Neuron (in vitro differentiated cells): Measurements from ENCODE around the gene BCL11A.

Experiments
- H2AFZ ChIP-seq: one replicate; pipeline ENCODE4 v1.6.1; 2013; ENCODE audit warnings: low read depth, mild to moderate bottlenecking, inconsistent platforms, low read length, moderate library complexity
- H3K27me3 ChIP-seq: one replicate; pipeline ENCODE4 v1.6.1; 2013; ENCODE audit warnings: low read length; ENCODE audit not compliant: insufficient read depth
- H3K36me3 ChIP-seq: one replicate; pipeline ENCODE4 v1.6.1; 2013; ENCODE audit warnings: low read length; ENCODE audit not compliant: insufficient read depth
- H3K4me1 ChIP-seq: one replicate; pipeline ENCODE4 v1.6.1; 2013; ENCODE audit warnings: low read length; ENCODE audit not compliant: insufficient read depth
- H3K4me3 ChIP-seq: 2 replicates; pipeline ENCODE4 v1.5.1; 2013; ENCODE audit warnings: mild to moderate bottlenecking, low read length, moderate library complexity
- H3K9me3 ChIP-seq: one replicate; pipeline ENCODE4 v1.6.1; 2013; ENCODE audit warnings: low read length

Gene BCL11A

GRCh38 chr2:60440079-60440766, 113.2 kb downstream of the BCL11A start:
- Histone ChIP-seq H3K27me3 (no peaks in the 10 kb centered on the region), H3K9me3 (no peaks in the 10 kb centered on the region), H3K36me3 (no peaks in the 10 kb centered on the region), H3K4me3 (no peak overlapping the region), H3K4me1 (no peaks in the 10 kb centered on the region), H2AFZ (no peak overlapping the region)

- no peak overlapping the region for H2AFZ ChIP-seq
- H3K4me1 ChIP-seq: no peaks in the 10 kb centered on the region
- H3K4me3 ChIP-seq: no peak overlapping the region
- H3K27me3 ChIP-seq: no peaks in the 10 kb centered on the region
- H3K36me3 ChIP-seq: no peaks in the 10 kb centered on the region
- H3K9me3 ChIP-seq: no peaks in the 10 kb centered on the region
Observed at GRCh38 chr2:60439219-60439974, 114.1 kb downstream of the BCL11A start.

DNA sequence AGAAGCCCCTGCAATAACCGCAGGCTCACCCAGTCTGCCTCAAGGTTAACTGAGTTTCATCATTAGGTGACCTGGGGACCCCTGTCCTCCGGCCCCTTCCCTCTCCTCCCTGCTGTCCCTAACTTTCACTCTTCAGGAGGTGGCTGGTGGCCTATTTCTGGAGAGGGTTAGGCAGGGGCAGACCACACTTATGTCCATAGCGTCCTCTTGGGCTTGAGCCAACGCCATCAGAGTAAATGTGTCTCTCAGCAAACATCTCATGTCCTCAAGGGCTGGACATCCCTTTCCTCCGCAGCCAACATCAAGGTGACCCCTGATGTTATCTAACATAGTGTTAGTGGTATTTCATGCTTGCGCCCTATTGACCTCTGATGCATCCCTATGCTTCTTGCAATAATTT, 114.8 kb downstream of the BCL11A start:
- no peak overlapping the region for H2AFZ ChIP-seq
- no peaks in the 10 kb centered on the region for H3K9me3 ChIP-seq
- H3K4me3 ChIP-seq: no peak overlapping the region
- no peaks in the 10 kb centered on the region for H3K4me1 ChIP-seq
- H3K36me3 ChIP-seq: no peaks in the 10 kb centered on the region
- no peaks in the 10 kb centered on the region for H3K27me3 ChIP-seq

- H3K4me3 ChIP-seq: no peak overlapping the region
- no peaks in the 10 kb centered on the region for H3K36me3 ChIP-seq
Observed at GRCh38 chr2:60438131-60438530, 115.3 kb downstream of the BCL11A start.

DNA sequence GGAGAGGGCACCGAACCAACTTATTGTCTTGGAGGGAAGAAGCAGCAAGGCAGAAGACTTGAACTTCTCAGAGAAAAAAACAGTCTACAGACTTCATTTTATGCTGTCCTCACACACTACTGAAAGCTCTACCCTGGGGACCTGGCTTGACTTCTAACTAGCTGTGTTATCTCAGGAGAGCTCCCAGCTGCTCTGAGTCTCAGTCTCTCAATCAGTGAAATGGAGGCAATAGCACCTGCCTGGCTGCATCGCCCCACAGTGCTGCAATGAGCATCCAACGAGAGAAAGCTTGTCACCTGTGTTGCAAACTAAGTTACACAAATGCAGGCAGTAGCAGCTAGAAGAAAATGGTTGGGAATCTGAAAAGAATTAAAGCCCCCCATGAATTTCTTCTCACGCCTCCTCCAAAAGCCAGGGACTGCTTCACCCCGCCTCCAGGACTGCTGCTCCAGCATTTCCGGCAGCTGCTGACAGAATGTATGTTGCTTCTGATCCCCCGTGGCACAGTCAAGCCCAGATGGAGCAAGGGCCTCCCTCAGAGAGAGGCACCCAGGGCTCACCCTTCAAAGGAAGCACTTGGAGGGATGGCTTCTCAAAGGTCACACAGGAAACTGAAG, 116.3 kb downstream of the BCL11A start:
- no peak overlapping the region for H2AFZ ChIP-seq
- H3K36me3 ChIP-seq: no peaks in the 10 kb centered on the region
- H3K27me3 ChIP-seq: no peaks in the 10 kb centered on the region
- H3K9me3 ChIP-seq: no peaks in the 10 kb centered on the region
- H3K4me3 ChIP-seq: no peak overlapping the region
- H3K4me1 ChIP-seq: no peaks in the 10 kb centered on the region

More at GRCh38 chr2:60438131-60438530, 115.3 kb downstream of the BCL11A start:
- H3K9me3 ChIP-seq: no peaks in the 10 kb centered on the region
- no peaks in the 10 kb centered on the region for H3K4me1 ChIP-seq
- H2AFZ ChIP-seq: no peak overlapping the region
- H3K27me3 ChIP-seq: no peaks in the 10 kb centered on the region

- Histone ChIP-seq H2AFZ (no peak overlapping the region), H3K36me3 (no peaks in the 10 kb centered on the region), H3K27me3 (no peaks in the 10 kb centered on the region), H3K9me3 (no peaks in the 10 kb centered on the region), H3K4me1 (no peaks in the 10 kb centered on the region), H3K4me3 (no peak overlapping the region)
Observed at GRCh38 chr2:60433018-60433596, 120.3 kb downstream of the BCL11A start.

DNA sequence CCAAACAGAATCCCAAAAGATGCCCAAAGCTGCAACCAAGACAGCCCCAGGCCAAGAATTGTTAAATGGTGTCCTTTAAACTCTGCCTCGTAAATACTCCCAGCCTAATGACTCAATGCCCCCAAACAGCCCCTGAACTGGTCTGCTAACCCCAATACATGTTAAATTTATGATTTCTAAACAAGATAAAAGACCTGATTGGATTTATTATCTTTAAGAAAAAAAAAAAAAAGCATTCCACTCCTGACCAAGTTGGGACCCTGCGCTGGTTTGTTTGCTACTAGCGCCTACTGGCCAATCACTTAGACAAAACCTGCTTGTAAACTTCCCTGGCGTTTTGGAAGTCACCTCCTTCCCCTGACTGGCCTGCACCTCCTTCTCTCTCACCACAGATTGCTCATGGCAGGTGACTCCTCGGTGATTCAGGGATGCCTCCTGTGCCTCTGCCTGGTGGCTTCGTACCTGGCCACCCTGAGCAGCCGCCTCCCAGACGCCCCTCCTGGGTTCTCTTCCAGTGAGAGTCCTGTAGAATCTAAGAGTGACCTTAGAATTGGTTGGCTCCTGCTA, 121.3 kb downstream of the BCL11A start:
- Histone ChIP-seq H3K4me3 (no peak overlapping the region), H3K27me3 (no peaks in the 10 kb centered on the region), H2AFZ (no peak overlapping the region), H3K36me3 (no peaks in the 10 kb centered on the region), H3K9me3 (no peaks in the 10 kb centered on the region), H3K4me1 (no peaks in the 10 kb centered on the region)

GRCh38 chr2:60429681-60430080, 123.8 kb downstream of the BCL11A start:
- H3K9me3 ChIP-seq: no peaks in the 10 kb centered on the region
- H2AFZ ChIP-seq: no peak overlapping the region
- no peaks in the 10 kb centered on the region for H3K36me3 ChIP-seq
- H3K4me1 ChIP-seq: no peaks in the 10 kb centered on the region
- no peaks in the 10 kb centered on the region for H3K27me3 ChIP-seq
- no peak overlapping the region for H3K4me3 ChIP-seq

- no peak overlapping the region for H3K4me3 ChIP-seq
Observed at GRCh38 chr2:60426880-60427279, 126.6 kb downstream of the BCL11A start.

GRCh38 chr2:60426341-60426740, 127.1 kb downstream of the BCL11A start:
- H3K4me1 ChIP-seq: peaks cover 6% of the 10 kb centered on the region
- H3K4me3 ChIP-seq: no peak overlapping the region
- no peak overlapping the region for H2AFZ ChIP-seq
- H3K27me3 ChIP-seq: no peaks in the 10 kb centered on the region
- H3K9me3 ChIP-seq: no peaks in the 10 kb centered on the region
- H3K36me3 ChIP-seq: no peaks in the 10 kb centered on the region

More at GRCh38 chr2:60426880-60427279, 126.6 kb downstream of the BCL11A start:
- no peaks in the 10 kb centered on the region for H3K27me3 ChIP-seq
- no peaks in the 10 kb centered on the region for H3K9me3 ChIP-seq
- H3K36me3 ChIP-seq: no peaks in the 10 kb centered on the region
- H3K4me1 ChIP-seq: peaks cover 6% of the 10 kb centered on the region
- H2AFZ ChIP-seq: no peak overlapping the region

DNA sequence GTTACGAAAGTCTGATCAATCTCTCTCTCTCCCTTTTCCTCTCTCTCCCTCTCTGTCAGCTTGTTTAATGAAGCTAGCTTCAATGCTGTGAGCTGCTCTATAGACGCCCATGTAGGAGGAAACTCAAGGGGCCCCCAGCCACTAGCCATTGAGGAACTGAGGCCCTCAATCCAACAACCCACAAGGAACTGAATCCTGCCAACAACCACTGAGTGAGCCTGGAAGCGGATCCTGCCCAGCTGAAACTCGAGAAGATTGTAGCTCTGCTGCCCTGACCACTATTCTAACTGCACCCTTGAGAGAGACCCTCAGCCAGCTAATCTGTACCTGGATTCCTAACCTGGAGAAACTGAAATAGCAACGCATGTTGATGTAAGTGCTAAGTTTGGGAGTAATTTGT, 129.2 kb downstream of the BCL11A start:
- Histone ChIP-seq H2AFZ (no peak overlapping the region), H3K9me3 (no peaks in the 10 kb centered on the region), H3K4me1 (peaks cover 6% of the 10 kb centered on the region), H3K4me3 (no peak overlapping the region), H3K36me3 (no peaks in the 10 kb centered on the region), H3K27me3 (no peaks in the 10 kb centered on the region)

DNA sequence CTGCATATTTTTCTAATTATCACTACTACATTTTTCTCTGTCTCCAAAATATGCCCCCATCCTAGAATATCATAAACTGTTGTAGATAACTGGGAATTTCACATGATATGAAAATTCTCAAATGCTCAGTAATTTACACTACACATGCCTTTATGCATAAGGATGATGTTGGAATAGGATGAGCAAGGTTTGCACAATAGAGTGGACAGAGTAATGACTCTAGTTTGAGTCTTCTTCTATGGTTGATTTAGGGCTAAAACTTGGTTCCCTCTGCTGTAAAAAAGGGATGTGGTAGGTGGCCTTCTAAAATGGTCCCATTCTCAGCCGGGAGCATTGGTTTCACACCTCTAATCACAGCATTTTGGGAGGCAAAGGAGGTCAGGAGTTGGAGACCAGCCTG, 129.9 kb downstream of the BCL11A start:
- H3K4me3 ChIP-seq: no peak overlapping the region
- no peaks in the 10 kb centered on the region for H3K27me3 ChIP-seq
- no peaks in the 10 kb centered on the region for H3K36me3 ChIP-seq
- H2AFZ ChIP-seq: no peak overlapping the region
- peaks cover 6% of the 10 kb centered on the region for H3K4me1 ChIP-seq
- H3K9me3 ChIP-seq: no peaks in the 10 kb centered on the region
